Breast epithelium (tissue), 4 donors: Measurements from ENCODE around the gene FHIT. TPM values are rescaled to one million over a fixed set of nuclear protein-coding genes. Genes with fewer than 3 reads are reported as not detected.

Experiments
- DNase-seq, 2 donors: peaks; one replicate each; pipeline ENCODE4 v3.0.0-alpha.2; 2019; ENCODE audit warnings: low spot score in 2 of 2
- H3K27ac ChIP-seq, 2 donors: fragments of 200-600 bp; sonication (generic) in 1 of 2; one replicate each; pipeline ENCODE4 v1.5.1; 2016 to 2019; ENCODE audit warnings: mild to moderate bottlenecking in 1 of 2
- H3K27me3 ChIP-seq, 2 donors: fragments of 200-600 bp; sonication (generic) in 1 of 2; one replicate each; pipeline versions ENCODE4 v1.5.1 to v1.6.0; 2017 to 2019; ENCODE audit warnings: control low read depth in 1 of 2, mild to moderate bottlenecking in 1 of 2
- H3K36me3 ChIP-seq: fragments of 200-600 bp; one replicate; pipeline ENCODE4 v1.5.1; 2019
- H3K4me1 ChIP-seq, 2 donors: fragments of 200-600 bp; sonication (generic); one replicate each; pipeline ENCODE4 v1.5.1; 2016 to 2019; ENCODE audit warnings: control low read depth in 1 of 2
- H3K4me3 ChIP-seq, 3 donors: fragments of 200-600 bp; sonication (generic); 1 replicate in 2 of 3; 2 replicates in 1 of 3; pipeline ENCODE4 v1.5.1; 2016 to 2019; ENCODE audit warnings: mild to moderate bottlenecking in 3 of 3, moderate library complexity in 2 of 3
- H3K9me3 ChIP-seq, 2 donors: fragments of 200-600 bp; sonication (generic) in 1 of 2; one replicate each; pipeline ENCODE4 v1.5.1; 2016 to 2019; ENCODE audit warnings: control low read depth in 1 of 2
- POLR2A ChIP-seq: fragments of 450-650 bp; IDR thresholded peaks from one replicate; pipeline ENCODE4 v1.6.1; 2016; ENCODE audit warnings: antibody characterized with exemption, mild to moderate bottlenecking, moderate library complexity
- POLR2AphosphoS5 ChIP-seq, 3 donors: sonication (generic); formaldehyde crosslinking; IDR thresholded peaks; one replicate each; pipeline ENCODE4 v1.6.1; 2017; ENCODE audit warnings: antibody characterized with exemption in 3 of 3
- intact Hi-C: fragments of 100-400 bp; cut with DNase I; formaldehyde crosslinking; loops from one replicate; pipeline ENCODE4 v1.15.1; 2023; ENCODE audit warnings: low total_unique reads
- total RNA-seq, 3 donors: library from RNA; depleted of rRNA; stranded (reverse); fragments of >200 nt; gene quantifications; one replicate each; pipeline ENCODE4 v1.1.0, GENCODE V29; 2016
- TF ChIP-seq, protein P1 (sequence below), 3 donors: fragments of 450-650 bp; IDR thresholded peaks; one replicate each; pipeline ENCODE4 v1.5.1; 2016 to 2017; ENCODE audit warnings: antibody characterized with exemption in 3 of 3, mild to moderate bottlenecking in 3 of 3, moderate library complexity in 3 of 3

The FHIT gene
- total RNA-seq, 3 donors from 2014 or later = 9.0 to 19.2 (median 17.7) TPM

DNA sequence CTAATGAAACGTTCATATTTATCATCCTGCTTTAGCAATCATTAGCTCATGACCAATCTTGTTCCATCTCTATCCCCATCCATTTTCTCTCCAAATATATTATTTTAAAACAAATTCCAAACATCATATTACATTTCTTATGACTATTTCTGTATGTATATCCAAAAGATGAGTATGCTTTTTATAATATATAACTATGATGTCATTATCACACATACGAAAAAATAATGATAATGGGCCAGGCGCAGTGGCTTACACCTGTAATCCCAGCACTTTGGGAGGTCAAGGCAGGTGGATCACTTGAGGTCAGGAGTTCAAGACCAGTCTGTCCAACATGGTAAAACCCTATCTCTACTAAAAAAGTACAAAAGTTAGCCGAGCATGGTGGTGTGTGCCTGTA lies 280.4 kb downstream of the FHIT start:
- peaks cover 5 to 15% of the 10 kb centered on the region in 2 donors for H3K9me3 ChIP-seq
- no peaks in the 10 kb centered on the region for H3K27me3 ChIP-seq
- no peak for DNase-seq
- no peaks in the 10 kb centered on the region for H3K36me3 ChIP-seq
- H3K27ac ChIP-seq = no peak overlapping the region
- H3K4me1 ChIP-seq = no peaks in the 10 kb centered on the region
- intact Hi-C loops = no loop called here
- H3K4me3 ChIP-seq = no peak overlapping the region
- TF ChIP-seq, protein P1, sequence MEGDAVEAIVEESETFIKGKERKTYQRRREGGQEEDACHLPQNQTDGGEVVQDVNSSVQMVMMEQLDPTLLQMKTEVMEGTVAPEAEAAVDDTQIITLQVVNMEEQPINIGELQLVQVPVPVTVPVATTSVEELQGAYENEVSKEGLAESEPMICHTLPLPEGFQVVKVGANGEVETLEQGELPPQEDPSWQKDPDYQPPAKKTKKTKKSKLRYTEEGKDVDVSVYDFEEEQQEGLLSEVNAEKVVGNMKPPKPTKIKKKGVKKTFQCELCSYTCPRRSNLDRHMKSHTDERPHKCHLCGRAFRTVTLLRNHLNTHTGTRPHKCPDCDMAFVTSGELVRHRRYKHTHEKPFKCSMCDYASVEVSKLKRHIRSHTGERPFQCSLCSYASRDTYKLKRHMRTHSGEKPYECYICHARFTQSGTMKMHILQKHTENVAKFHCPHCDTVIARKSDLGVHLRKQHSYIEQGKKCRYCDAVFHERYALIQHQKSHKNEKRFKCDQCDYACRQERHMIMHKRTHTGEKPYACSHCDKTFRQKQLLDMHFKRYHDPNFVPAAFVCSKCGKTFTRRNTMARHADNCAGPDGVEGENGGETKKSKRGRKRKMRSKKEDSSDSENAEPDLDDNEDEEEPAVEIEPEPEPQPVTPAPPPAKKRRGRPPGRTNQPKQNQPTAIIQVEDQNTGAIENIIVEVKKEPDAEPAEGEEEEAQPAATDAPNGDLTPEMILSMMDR (IDR thresholded peaks at IDR 0.05) = no peak
- TF ChIP-seq POLR2AphosphoS5 (IDR thresholded peaks at IDR 0.05) (no peak), POLR2A (no peak)

DNA sequence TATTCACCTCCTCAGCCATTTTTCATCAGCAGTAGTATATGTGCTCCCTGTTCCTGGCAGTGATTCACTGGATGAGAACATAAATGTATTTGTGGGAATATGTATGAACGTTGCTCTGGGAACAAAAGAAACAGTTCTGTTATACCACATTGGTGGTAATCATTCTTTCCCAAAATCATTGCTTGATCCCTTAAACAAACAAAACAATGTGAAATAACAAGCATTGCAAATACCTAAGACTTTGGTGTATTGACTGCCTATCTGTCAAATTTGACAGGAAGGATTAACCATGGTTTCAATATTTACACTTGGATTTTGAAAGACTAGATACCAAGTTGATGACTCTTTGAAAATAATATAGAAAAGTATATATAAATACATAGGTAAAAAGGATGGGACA lies 284.1 kb downstream of the FHIT start:
- Histone ChIP-seq H3K9me3 (peaks cover 3 to 4% of the 10 kb centered on the region in 2 donors), H3K4me3 (no peak overlapping the region), H3K36me3 (no peaks in the 10 kb centered on the region), H3K27ac (no peak overlapping the region), H3K27me3 (no peaks in the 10 kb centered on the region), H3K4me1 (no peaks in the 10 kb centered on the region)
- TF ChIP-seq POLR2A = no peak
- TF ChIP-seq POLR2AphosphoS5 (IDR thresholded peaks at IDR 0.05) = no peak
- TF ChIP-seq, protein P1 (IDR thresholded peaks at IDR 0.05) = no peak
- intact Hi-C loops = no loop called here
- no peak for DNase-seq

DNA sequence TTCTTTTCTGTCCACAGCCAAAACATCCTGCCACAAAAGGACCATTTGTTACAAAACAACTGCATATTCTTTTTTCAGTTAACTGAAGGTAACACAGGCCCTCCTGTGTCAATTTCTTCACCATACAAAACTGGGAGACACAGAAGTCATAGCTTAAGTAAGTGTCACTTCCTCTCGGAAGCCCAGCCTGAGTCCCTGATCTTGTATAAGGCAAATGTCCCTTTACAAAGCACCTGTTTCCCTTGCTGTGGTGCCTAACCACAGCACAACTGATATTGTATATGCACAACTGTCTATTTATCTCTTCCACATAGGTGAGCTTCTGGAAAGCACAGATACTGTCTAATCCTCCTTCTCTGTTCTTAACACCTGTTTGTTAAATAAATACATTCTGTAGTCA lies 293.7 kb downstream of the FHIT start:
- intact Hi-C loops = no loop called here
- no peaks in the 10 kb centered on the region for H3K27me3 ChIP-seq
- no peak for DNase-seq
- no peaks in the 10 kb centered on the region for H3K36me3 ChIP-seq
- H3K9me3 ChIP-seq = peaks cover 0 to 18% of the 10 kb centered on the region in 2 donors
- no peak overlapping the region for H3K4me3 ChIP-seq
- TF ChIP-seq POLR2A (no peak), POLR2AphosphoS5 (IDR thresholded peaks at IDR 0.05) (no peak)
- TF ChIP-seq, protein P1 (IDR thresholded peaks at IDR 0.05) = no peak
- H3K4me1 ChIP-seq = no peaks in the 10 kb centered on the region
- H3K27ac ChIP-seq = no peak overlapping the region

DNA sequence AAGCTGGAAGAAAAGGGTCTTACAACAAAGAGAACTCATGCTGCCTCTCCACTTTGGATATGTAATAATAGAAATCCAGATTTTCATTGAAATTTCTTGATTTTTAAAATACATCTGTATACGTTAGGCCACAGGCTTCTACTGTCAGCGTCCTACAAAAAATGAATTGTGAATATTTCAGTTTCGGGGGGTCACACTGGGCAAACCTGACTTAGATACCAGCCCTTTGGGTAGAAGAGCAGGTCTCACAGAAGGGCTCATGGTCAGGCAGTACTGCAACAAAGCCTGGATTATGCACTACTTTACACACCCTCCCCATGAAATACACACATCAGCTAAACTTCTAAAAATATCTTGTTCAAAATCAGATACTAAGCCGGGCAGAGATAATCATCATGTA lies 294.5 kb downstream of the FHIT start:
- TF ChIP-seq, protein P1 (IDR thresholded peaks at IDR 0.05) = no peak
- TF ChIP-seq POLR2A (no peak), POLR2AphosphoS5 (IDR thresholded peaks at IDR 0.05) (no peak)
- no peaks in the 10 kb centered on the region for H3K36me3 ChIP-seq
- no peaks in the 10 kb centered on the region for H3K27me3 ChIP-seq
- intact Hi-C loops = no loop called here
- no peak overlapping the region for H3K27ac ChIP-seq
- H3K4me3 ChIP-seq = no peak overlapping the region
- H3K9me3 ChIP-seq = peaks cover 0 to 18% of the 10 kb centered on the region in 2 donors
- H3K4me1 ChIP-seq = no peaks in the 10 kb centered on the region
- no peak for DNase-seq

DNA sequence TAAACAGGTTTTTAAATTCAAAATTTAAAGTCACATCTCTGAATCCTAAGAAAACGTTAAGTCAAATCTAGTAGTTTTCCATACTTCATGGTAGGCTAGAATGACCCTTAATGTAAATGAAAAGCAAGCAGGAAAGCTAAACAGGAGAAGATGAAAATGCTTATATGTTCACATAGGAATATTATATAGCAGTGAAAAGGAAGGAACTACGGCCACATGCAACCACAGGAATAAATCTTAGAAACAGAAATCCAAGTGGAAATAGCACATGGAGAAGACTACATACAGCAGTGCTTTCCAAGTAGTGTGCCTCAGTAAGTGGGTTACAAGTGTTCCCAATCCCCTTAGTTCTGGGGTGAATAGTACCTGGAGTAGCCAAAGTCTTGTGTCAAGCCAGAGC lies 296.2 kb downstream of the FHIT start:
- Histone ChIP-seq H3K4me3 (no peak overlapping the region), H3K4me1 (no peaks in the 10 kb centered on the region), H3K9me3 (peaks cover 0 to 18% of the 10 kb centered on the region in 2 donors), H3K27ac (no peak overlapping the region), H3K36me3 (no peaks in the 10 kb centered on the region), H3K27me3 (no peaks in the 10 kb centered on the region)
- intact Hi-C loops = no loop called here
- no peak for DNase-seq
- TF ChIP-seq POLR2A = no peak
- no peak for TF ChIP-seq POLR2AphosphoS5 (IDR thresholded peaks at IDR 0.05)
- TF ChIP-seq, protein P1 (IDR thresholded peaks at IDR 0.05) = no peak
